ENCODE data around the gene RUNX1. TPM values are rescaled to one million over a fixed set of nuclear protein-coding genes. Genes with fewer than 3 reads are reported as not detected.
A peak's percentile ranks its signal among the peaks of the same experiment; 100 is the strongest.

RUNX1 gene
- polyA plus RNA-seq, 1 of the 3 experiments (the other 2 are of a cell fraction): 17.1 TPM

- 88% methylated on average over 5 of the region's 5 CpGs for WGBS (ENCODE audit: low lambda C conversion rate)
- H3K27ac ChIP-seq (ENCODE audit: low read depth in 2 of 2, low read length in 1 of 2): 0 out of 4 replicates have a peak overlapping the region, but pooled peaks of 1 of the 2 experiments have one; percentile 3
- no peaks in the 10 kb centered on the region for H3K9me2 ChIP-seq
- H3K9ac ChIP-seq: no peak overlapping the region
- TF ChIP-seq RAD21 (IDR thresholded peaks at IDR 0.05; ENCODE audit: low read length) (no peak), CTCF (IDR thresholded peaks at IDR 0.05) (no peak), TCF12 (IDR thresholded peaks at IDR 0.05) (no peak), POLR2AphosphoS5 (IDR thresholded peaks at IDR 0.05; ENCODE audit: low read depth, low read length) (no peak), ZBTB33 (IDR thresholded peaks at IDR 0.05; ENCODE audit: borderline replicate concordance, low read depth) (no peak), MAX (IDR thresholded peaks at IDR 0.05; ENCODE audit: low read depth) (no peak), RXRA (IDR thresholded peaks at IDR 0.05; ENCODE audit: borderline replicate concordance, low read depth) (no peak), GATA2 (CRISPR knock-in tag; IDR thresholded peaks at IDR 0.05) (peak; percentile 16; the same call in 1 of the 2 replicates)
- H4K20me1 ChIP-seq (ENCODE audit: insufficient read depth): peaks cover 32% of the 10 kb centered on the region
- no peak overlapping the region for H3K4me2 ChIP-seq
- H3K4me1 ChIP-seq (ENCODE audit: control insufficient read depth in 1 of 2, insufficient read depth in 2 of 2, low read depth in 1 of 2, low read length in 1 of 2): peaks cover 22 to 30% of the 10 kb centered on the region in 2 experiments; a peak in 3 of 4 replicates
- H3K9me3 ChIP-seq: no peaks in the 10 kb centered on the region
- H3K27me3 ChIP-seq (ENCODE audit: insufficient read depth): no peaks in the 10 kb centered on the region
- H2AFZ ChIP-seq (ENCODE audit: low read depth): no peak overlapping the region
- no peak overlapping the region for H3K4me3 ChIP-seq (ENCODE audit: low read depth in 2 of 2, low read length in 1 of 2)
- H3K36me3 ChIP-seq (replicated peaks in 1 of 2; ENCODE audit: control insufficient read depth in 1 of 2, insufficient read depth in 2 of 2, low read length in 1 of 2): peaks cover 39 to 65% of the 10 kb centered on the region in 2 experiments
- peak; percentile 43 for DNase-seq
- ChIA-PET POLR2A (no interaction called here), CTCF (interaction anchor here (1.1 to 1.6 kb wide), 4 partner anchors 11 to 1017 kb away, joined by 3 to 4 read pairs (median 3); no protein-coding TSS in a partner anchor)
- peaks cover 29% of the 10 kb centered on the region for H3F3A ChIP-seq (replicated peaks; ENCODE audit: insufficient read depth)
- H3K79me2 ChIP-seq (ENCODE audit: insufficient read depth): peaks cover 74% of the 10 kb centered on the region
Measured at GRCh38 chr21:34833465-34833864, 215.6 kb downstream of the RUNX1 start.

GRCh38 chr21:34830386-34831170 is 218.5 kb downstream of the RUNX1 start:
- no peak for DNase-seq
- WGBS (ENCODE audit: low lambda C conversion rate): 92% methylated on average over 12 of the region's 12 CpGs
- no peak overlapping the region for H2AFZ ChIP-seq (ENCODE audit: low read depth)
- no peak overlapping the region for H3K27ac ChIP-seq (ENCODE audit: low read depth in 2 of 2, low read length in 1 of 2)
- ChIA-PET POLR2A (no interaction called here), CTCF (no interaction called here)
- H3K36me3 ChIP-seq (replicated peaks in 1 of 2; ENCODE audit: control insufficient read depth in 1 of 2, insufficient read depth in 2 of 2, low read length in 1 of 2): peaks cover 56 to 84% of the 10 kb centered on the region in 2 experiments
- peaks cover 5 to 18% of the 10 kb centered on the region in 2 experiments; a peak in 3 of 4 replicates for H3K4me1 ChIP-seq (ENCODE audit: control insufficient read depth in 1 of 2, insufficient read depth in 2 of 2, low read depth in 1 of 2, low read length in 1 of 2)
- no peak overlapping the region for H3K4me2 ChIP-seq
- peaks cover 85% of the 10 kb centered on the region for H3K79me2 ChIP-seq (ENCODE audit: insufficient read depth)
- H3K9me2 ChIP-seq: no peaks in the 10 kb centered on the region
- H4K20me1 ChIP-seq (ENCODE audit: insufficient read depth): peaks cover 13% of the 10 kb centered on the region
- no peak overlapping the region for H3K4me3 ChIP-seq (ENCODE audit: low read depth in 2 of 2, low read length in 1 of 2)
- no peak overlapping the region for H3K9ac ChIP-seq
- no peaks in the 10 kb centered on the region for H3K27me3 ChIP-seq (ENCODE audit: insufficient read depth)
- no peaks in the 10 kb centered on the region for H3K9me3 ChIP-seq
- H3F3A ChIP-seq (replicated peaks; ENCODE audit: insufficient read depth): peaks cover 3% of the 10 kb centered on the region
- no peak for TF ChIP-seq EP300 (IDR thresholded peaks at IDR 0.05; ENCODE audit: borderline replicate concordance in 1 of 2, low read depth in 1 of 2, low read length in 1 of 2)
- no peak for TF ChIP-seq TAF1 (IDR thresholded peaks at IDR 0.05; ENCODE audit: borderline replicate concordance, low read depth, low read length)
- no peak for TF ChIP-seq GABPA (IDR thresholded peaks at IDR 0.05; ENCODE audit: low read depth)
- TF ChIP-seq RAD21 (IDR thresholded peaks at IDR 0.05; ENCODE audit: low read length): no peak
- TF ChIP-seq USF1 (IDR thresholded peaks at IDR 0.05; ENCODE audit: borderline replicate concordance, low read depth): no peak
- no peak for TF ChIP-seq RFX5 (IDR thresholded peaks at IDR 0.05; ENCODE audit: low read length)
- TF ChIP-seq MAX (IDR thresholded peaks at IDR 0.05; ENCODE audit: low read depth): no peak
- no peak for TF ChIP-seq SMC3 (IDR thresholded peaks at IDR 0.05; ENCODE audit: low read depth, low read length)
- TF ChIP-seq REST (IDR thresholded peaks at IDR 0.05; ENCODE audit: low read depth, low read length): no peak
- no peak for TF ChIP-seq SIN3A (IDR thresholded peaks at IDR 0.05; ENCODE audit: borderline replicate concordance, low read depth, low read length)
- TF ChIP-seq MXI1 (IDR thresholded peaks at IDR 0.05; ENCODE audit: low read depth, low read length): no peak
